AG04449 (cell line): ENCODE measurements around the gene BAZ1A.
A peak's percentile ranks its signal among the peaks of the same experiment; 100 is the strongest.

Experiments
- CTCF ChIA-PET: fragments of 350-600 bp; formaldehyde crosslinking; extraction: SDS; loops from one replicate; lab custom pipeline; 2021; ENCODE audit warnings: antibody characterized with exemption; lab: Yijun Ruan, JAX
- POLR2A ChIA-PET: fragments of 400-600, 350-600 bp; formaldehyde crosslinking; extraction: SDS; loops from one replicate; lab custom pipeline; 2020; ENCODE audit warnings: antibody characterized with exemption, inconsistent platforms; lab: Yijun Ruan, JAX
- DNase-seq: peaks from one replicate; pipeline ENCODE4 v3.0.0-alpha.2; 2010; ENCODE audit warnings: low read depth, low spot score
- H3K4me3 ChIP-seq: 2 replicates; pipeline ENCODE4 v1.5.1; 2011; ENCODE audit warnings: low read depth, mild to moderate bottlenecking, control low read depth, low read length
- CTCF ChIP-seq: IDR thresholded peaks from one replicate; pipeline ENCODE4 v1.5.1; 2011; ENCODE audit warnings: mild to moderate bottlenecking, moderate library complexity, low read length, control low read depth, inconsistent platforms; ENCODE audit not compliant: insufficient read depth; ENCODE audit errors: missing control alignments

Gene BAZ1A

GRCh38 chr14:34733245-34733644 lies 141.9 kb downstream of the BAZ1A start:
- DNase-seq, result no peak
- CTCF ChIA-PET, result interaction anchor here (1.3 to 3.7 kb wide), 6 partner anchors 10 to 63 kb away, joined by 5 to 67 read pairs (median 8); no protein-coding TSS in a partner anchor
- POLR2A ChIA-PET, result interaction anchor here (0.6 kb wide), 1 partner anchor 19 kb away, joined by 3 read pairs; no protein-coding TSS in a partner anchor
- no peak for TF ChIP-seq CTCF
- H3K4me3 ChIP-seq, result no peak overlapping the region

- no peak overlapping the region for H3K4me3 ChIP-seq
- POLR2A ChIA-PET, result interaction anchor here (0.6 kb wide), 1 partner anchor 19 kb away, joined by 3 read pairs; no protein-coding TSS in a partner anchor
- DNase-seq, result no peak
- no peak for TF ChIP-seq CTCF
- CTCF ChIA-PET, result interaction anchor here (1.3 to 3.7 kb wide), 6 partner anchors 9 to 62 kb away, joined by 5 to 67 read pairs (median 8); no protein-coding TSS in a partner anchor
Measured at GRCh38 chr14:34732802-34733201, 142.4 kb downstream of the BAZ1A start.

- DNase-seq, result no peak
- H3K4me3 ChIP-seq, result no peak overlapping the region
- ChIA-PET POLR2A (no interaction called here), CTCF (interaction anchor here (1.2 to 5.5 kb wide), 12 partner anchors 9 to 258 kb away, joined by 3 to 111 read pairs (median 8); partner anchors contain the start of genes CFL2 and SRP54)
- TF ChIP-seq CTCF, result no peak
Measured at GRCh38 chr14:34723867-34724266, 151.3 kb downstream of the BAZ1A start.

- DNase-seq, result no peak
- H3K4me3 ChIP-seq, result no peak overlapping the region
- CTCF ChIA-PET, result interaction anchor here (0.7 to 5.5 kb wide), 35 partner anchors 10 to 697 kb away, joined by 3 to 111 read pairs (median 4); partner anchors contain the start of genes CFL2 and SRP54
- peak; percentile 67 for TF ChIP-seq CTCF
- POLR2A ChIA-PET, result interaction anchor here (1.0 kb wide), 1 partner anchor 9 kb away, joined by 4 read pairs; the partner anchor contains the start of gene CFL2
Measured at GRCh38 chr14:34722723-34723545, 152.2 kb downstream of the BAZ1A start.

GRCh38 chr14:34721129-34721528 lies 154.0 kb downstream of the BAZ1A start:
- TF ChIP-seq CTCF, result no peak
- H3K4me3 ChIP-seq, result no peak overlapping the region
- ChIA-PET POLR2A (no interaction called here), CTCF (interaction anchor here (1.6 kb wide), 1 partner anchor 48 kb away, joined by 21 read pairs; no protein-coding TSS in a partner anchor)
- DNase-seq, result no peak
